SU-DHL-6 (cell line): ENCODE data around the gene IST1.

Experiments used
- H2AFZ ChIP-seq: fragments of 200-600 bp; sonication (generic); 2 replicates; pipeline ENCODE4 v1.6.1; 2014; ENCODE audit warnings: low read depth, mild to moderate bottlenecking, moderate library complexity, mixed read lengths, antibody characterized with exemption, low read length; ENCODE audit not compliant: severe bottlenecking
- H3F3A ChIP-seq: fragments of 200-600 bp; shearing (Covaris generic); 2 replicates; pipeline ENCODE4 v1.6.0; 2016; ENCODE audit warnings: antibody characterized with exemption, mild to moderate bottlenecking; ENCODE audit not compliant: insufficient read depth
- H3K27ac ChIP-seq: fragments of 200-600 bp; sonication (generic); 2 replicates; pipeline ENCODE4 v1.5.1; 2016; ENCODE audit warnings: low read depth, mild to moderate bottlenecking, low read length, moderate library complexity, mixed read lengths
- H3K27me3 ChIP-seq: fragments of 200-600 bp; sonication (generic), shearing (Covaris generic); 2 replicates; pipeline ENCODE4 v1.6.0; 2014; ENCODE audit warnings: mild to moderate bottlenecking, low read length
- H3K36me3 ChIP-seq: fragments of 200-600 bp; sonication (generic); 2 replicates; pipeline ENCODE4 v1.6.1; 2014; ENCODE audit warnings: mild to moderate bottlenecking, low read length, mixed read lengths
- H3K4me2 ChIP-seq: fragments of 300-600, 200-600 bp; shearing (Covaris generic), sonication (generic); 2 replicates; pipeline ENCODE4 v1.6.0; 2014; ENCODE audit warnings: low read length, low read depth, mild to moderate bottlenecking; ENCODE audit not compliant: poor library complexity, severe bottlenecking
- H3K4me3 ChIP-seq: fragments of 200-600 bp; sonication (generic); 2 replicates; pipeline ENCODE4 v1.5.1; 2014; ENCODE audit warnings: antibody characterized with exemption, low read length, mild to moderate bottlenecking, mixed read lengths; ENCODE audit not compliant: insufficient read depth, poor library complexity, severe bottlenecking
- H3K79me2 ChIP-seq: fragments of 200-600 bp; sonication (generic); 2 replicates; pipeline ENCODE4 v1.6.1; 2014; ENCODE audit warnings: mild to moderate bottlenecking, low read length, moderate library complexity; ENCODE audit not compliant: insufficient read depth
- H3K9ac ChIP-seq: fragments of 200-600 bp; sonication (generic); 2 replicates; pipeline ENCODE4 v1.7.0; 2014; ENCODE audit warnings: mild to moderate bottlenecking, low read length
- H3K9me2 ChIP-seq: fragments of 200-600 bp; sonication (generic); replicated peaks from 2 replicates; pipeline ENCODE4 v1.6.1; 2014; ENCODE audit warnings: low read length; ENCODE audit not compliant: insufficient read depth
- H3K9me3 ChIP-seq: fragments of 200-600 bp; sonication (generic); 2 replicates; pipeline ENCODE4 v1.6.1; 2014; ENCODE audit warnings: low read length, mixed read lengths; ENCODE audit not compliant: insufficient read depth
- H4K20me1 ChIP-seq: fragments of 200-600 bp; sonication (generic); 2 replicates; pipeline ENCODE4 v1.6.1; 2014; ENCODE audit warnings: low read depth, mild to moderate bottlenecking, antibody characterized with exemption, low read length, moderate library complexity, mixed read lengths
- EZH2phosphoT487 ChIP-seq: fragments of 200-600 bp; sonication (generic), shearing (Covaris generic); conservative IDR thresholded peaks from 2 replicates; pipeline ENCODE4 v1.6.1; 2018; ENCODE audit warnings: mild to moderate bottlenecking, antibody characterized with exemption, low read length, moderate library complexity, mixed read lengths
- TF ChIP-seq, protein P1 (sequence below): fragments of 200-600 bp; sonication (generic); IDR thresholded peaks from one replicate; pipeline ENCODE4 v1.5.1; 2017; ENCODE audit warnings: antibody characterized with exemption, mild to moderate bottlenecking, low read length, moderate library complexity; ENCODE audit not compliant: insufficient read depth, poor library complexity, severe bottlenecking

The IST1 gene

DNA sequence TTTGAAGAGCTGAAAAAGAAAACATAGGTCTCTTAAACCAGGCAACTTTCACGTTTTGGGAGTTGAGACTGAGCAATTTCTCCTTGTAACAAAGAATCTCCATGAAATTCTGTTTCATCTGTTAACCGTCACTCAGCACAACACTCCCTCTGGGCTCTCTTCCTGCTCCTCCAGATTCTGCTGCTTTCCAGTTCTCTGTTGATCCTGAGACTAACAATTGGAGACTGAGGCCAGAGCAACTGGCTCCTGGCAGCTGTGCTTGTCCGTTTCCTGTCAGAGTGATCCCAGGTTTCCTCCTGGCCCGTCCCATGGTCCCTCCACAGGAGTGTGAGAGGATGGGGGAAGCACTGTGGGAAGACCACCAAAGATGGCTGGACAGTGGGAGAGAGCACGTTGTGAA lies 32.5 kb downstream of the IST1 start:
- Histone ChIP-seq H3K9me2 (no peaks in the 10 kb centered on the region), H3K79me2 (peaks cover 7% of the 10 kb centered on the region), H4K20me1 (peaks cover 6% of the 10 kb centered on the region; the same call in 1 of the 2 replicates), H3F3A (peaks cover 6% of the 10 kb centered on the region; the same call in 1 of the 2 replicates), H2AFZ (no peak overlapping the region), H3K4me2 (no peak overlapping the region), H3K9me3 (no peaks in the 10 kb centered on the region), H3K9ac (no peak overlapping the region), H3K4me3 (no peak overlapping the region), H3K27ac (no peak overlapping the region), H3K36me3 (peaks cover 38% of the 10 kb centered on the region; the same call in 1 of the 2 replicates), H3K27me3 (no peaks in the 10 kb centered on the region)
- TF ChIP-seq, protein P1, sequence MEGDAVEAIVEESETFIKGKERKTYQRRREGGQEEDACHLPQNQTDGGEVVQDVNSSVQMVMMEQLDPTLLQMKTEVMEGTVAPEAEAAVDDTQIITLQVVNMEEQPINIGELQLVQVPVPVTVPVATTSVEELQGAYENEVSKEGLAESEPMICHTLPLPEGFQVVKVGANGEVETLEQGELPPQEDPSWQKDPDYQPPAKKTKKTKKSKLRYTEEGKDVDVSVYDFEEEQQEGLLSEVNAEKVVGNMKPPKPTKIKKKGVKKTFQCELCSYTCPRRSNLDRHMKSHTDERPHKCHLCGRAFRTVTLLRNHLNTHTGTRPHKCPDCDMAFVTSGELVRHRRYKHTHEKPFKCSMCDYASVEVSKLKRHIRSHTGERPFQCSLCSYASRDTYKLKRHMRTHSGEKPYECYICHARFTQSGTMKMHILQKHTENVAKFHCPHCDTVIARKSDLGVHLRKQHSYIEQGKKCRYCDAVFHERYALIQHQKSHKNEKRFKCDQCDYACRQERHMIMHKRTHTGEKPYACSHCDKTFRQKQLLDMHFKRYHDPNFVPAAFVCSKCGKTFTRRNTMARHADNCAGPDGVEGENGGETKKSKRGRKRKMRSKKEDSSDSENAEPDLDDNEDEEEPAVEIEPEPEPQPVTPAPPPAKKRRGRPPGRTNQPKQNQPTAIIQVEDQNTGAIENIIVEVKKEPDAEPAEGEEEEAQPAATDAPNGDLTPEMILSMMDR, result no peak
- no peak for TF ChIP-seq EZH2phosphoT487

DNA sequence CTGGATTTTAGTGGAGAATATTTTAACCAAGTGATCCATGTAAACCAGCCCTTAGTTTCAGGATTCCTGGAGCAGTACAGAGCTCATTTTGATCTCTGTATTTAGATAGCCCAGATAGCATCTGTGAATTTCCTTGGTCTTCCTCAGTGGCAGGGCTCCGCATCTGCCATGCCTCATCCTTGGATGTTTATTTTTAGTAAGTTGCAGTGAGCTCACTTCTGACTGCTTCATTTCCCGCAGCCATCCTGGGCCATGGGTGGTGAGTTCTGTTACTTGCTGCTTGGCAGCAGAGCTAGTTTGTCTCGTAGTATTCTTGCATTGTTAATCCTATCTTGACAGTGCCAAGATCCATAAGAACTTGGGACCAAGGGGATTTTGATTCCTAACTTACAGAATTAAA lies 33.7 kb downstream of the IST1 start:
- no peaks in the 10 kb centered on the region for H3K27me3 ChIP-seq
- H3F3A ChIP-seq, result peaks cover 6% of the 10 kb centered on the region; the same call in 1 of the 2 replicates
- no peak overlapping the region for H2AFZ ChIP-seq
- H3K36me3 ChIP-seq, result peaks cover 27% of the 10 kb centered on the region; the same call in 1 of the 2 replicates
- no peaks in the 10 kb centered on the region for H3K9me2 ChIP-seq
- no peak overlapping the region for H3K9ac ChIP-seq
- no peak overlapping the region for H3K27ac ChIP-seq
- H4K20me1 ChIP-seq, result peaks cover 6% of the 10 kb centered on the region; the same call in 1 of the 2 replicates
- no peak overlapping the region for H3K4me3 ChIP-seq
- H3K79me2 ChIP-seq, result peaks cover 7% of the 10 kb centered on the region
- no peaks in the 10 kb centered on the region for H3K9me3 ChIP-seq
- no peak for TF ChIP-seq EZH2phosphoT487
- TF ChIP-seq, protein P1, result no peak
- no peak overlapping the region for H3K4me2 ChIP-seq

DNA sequence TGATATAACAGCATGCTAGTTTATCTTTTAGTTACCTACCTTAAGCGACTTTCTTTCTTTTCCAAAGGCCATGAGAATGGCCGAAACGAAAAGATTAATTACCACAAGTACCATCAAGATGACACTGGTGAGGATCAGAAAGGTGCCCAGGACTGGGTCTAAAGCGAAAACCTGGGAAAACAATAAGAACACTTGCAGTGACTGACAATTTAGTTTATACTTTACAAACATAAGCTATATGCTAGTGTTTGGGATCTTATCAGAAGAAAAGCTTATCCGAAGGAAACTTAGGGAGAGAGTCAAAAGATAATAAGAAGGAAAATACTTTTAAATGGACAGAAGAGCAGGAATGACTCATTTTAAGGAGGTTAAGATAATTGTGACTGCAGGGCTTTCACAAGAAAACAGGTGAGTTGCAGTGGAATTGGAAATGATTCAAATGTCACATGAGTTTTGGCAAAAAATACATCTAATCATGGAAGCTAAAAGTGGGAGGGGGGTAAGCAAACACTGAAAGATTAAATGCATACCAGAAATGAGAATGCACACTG lies 34.8 kb downstream of the IST1 start:
- Histone ChIP-seq H3F3A (peaks cover 6% of the 10 kb centered on the region; the same call in 1 of the 2 replicates), H3K9ac (no peak overlapping the region), H3K4me2 (no peak overlapping the region), H3K27ac (no peak overlapping the region), H3K9me2 (no peaks in the 10 kb centered on the region), H3K27me3 (no peaks in the 10 kb centered on the region), H3K36me3 (peaks cover 27% of the 10 kb centered on the region; the same call in 1 of the 2 replicates), H4K20me1 (peaks cover 6% of the 10 kb centered on the region; the same call in 1 of the 2 replicates), H3K79me2 (peaks cover 7% of the 10 kb centered on the region), H3K9me3 (no peaks in the 10 kb centered on the region), H2AFZ (no peak overlapping the region), H3K4me3 (no peak overlapping the region)
- no peak for TF ChIP-seq EZH2phosphoT487
- TF ChIP-seq, protein P1, result no peak
